ENCODE results near the gene REEP3.

Gene REEP3

GRCh38 chr10:63667596-63668480, 146.6 kb downstream of the REEP3 start:
- no peak for TF ChIP-seq CTCF (IDR thresholded peaks at IDR 0.05; ENCODE audit: low read length, missing control alignments)
- DNase-seq (ENCODE audit: low read depth), result peak; percentile 33
- H3K4me3 ChIP-seq (replicated peaks; ENCODE audit: low read depth, low read length), result no peak overlapping the region

- peak; percentile 91 for DNase-seq (ENCODE audit: low read depth)
Observed at GRCh38 chr10:63670291-63670898, 149.2 kb downstream of the REEP3 start.

GRCh38 chr10:63671317-63671937, 150.2 kb downstream of the REEP3 start:
- peak; percentile 2 for TF ChIP-seq CTCF (IDR thresholded peaks at IDR 0.05; ENCODE audit: low read length, missing control alignments)
- no peak overlapping the region for H3K4me3 ChIP-seq (replicated peaks; ENCODE audit: low read depth, low read length)
- DNase-seq (ENCODE audit: low read depth), result peak; percentile 73

More at GRCh38 chr10:63670291-63670898, 149.2 kb downstream of the REEP3 start:
- H3K4me3 ChIP-seq (replicated peaks; ENCODE audit: low read depth, low read length), result no peak overlapping the region
- no peak for TF ChIP-seq CTCF (IDR thresholded peaks at IDR 0.05; ENCODE audit: low read length, missing control alignments)

- DNase-seq (ENCODE audit: low read depth), result no peak
- H3K4me3 ChIP-seq (replicated peaks; ENCODE audit: low read depth, low read length), result no peak overlapping the region
- no peak for TF ChIP-seq CTCF (IDR thresholded peaks at IDR 0.05; ENCODE audit: low read length, missing control alignments)
Observed at GRCh38 chr10:63672491-63672890, 151.3 kb downstream of the REEP3 start.

GRCh38 chr10:63673246-63673645, 152.0 kb downstream of the REEP3 start:
- no peak overlapping the region for H3K4me3 ChIP-seq (replicated peaks; ENCODE audit: low read depth, low read length)
- TF ChIP-seq CTCF (IDR thresholded peaks at IDR 0.05; ENCODE audit: low read length, missing control alignments), result no peak
- no peak for DNase-seq (ENCODE audit: low read depth)

- no peak for TF ChIP-seq CTCF (IDR thresholded peaks at IDR 0.05; ENCODE audit: low read length, missing control alignments)
- DNase-seq (ENCODE audit: low read depth), result no peak
Observed at GRCh38 chr10:63673846-63674245, 152.6 kb downstream of the REEP3 start.

More at GRCh38 chr10:63673846-63674245, 152.6 kb downstream of the REEP3 start:
- no peak overlapping the region for H3K4me3 ChIP-seq (replicated peaks; ENCODE audit: low read depth, low read length)
